ENCODE results near the gene RETN. TPM values are rescaled to one million over a fixed set of nuclear protein-coding genes. Genes with fewer than 3 reads are reported as not detected.

The RETN gene
- total and polyA plus RNA-seq, 2 of the 8 experiments (the other 6 are each of a cell fraction or from before 2014, with no cell fraction given): not detected

DNA sequence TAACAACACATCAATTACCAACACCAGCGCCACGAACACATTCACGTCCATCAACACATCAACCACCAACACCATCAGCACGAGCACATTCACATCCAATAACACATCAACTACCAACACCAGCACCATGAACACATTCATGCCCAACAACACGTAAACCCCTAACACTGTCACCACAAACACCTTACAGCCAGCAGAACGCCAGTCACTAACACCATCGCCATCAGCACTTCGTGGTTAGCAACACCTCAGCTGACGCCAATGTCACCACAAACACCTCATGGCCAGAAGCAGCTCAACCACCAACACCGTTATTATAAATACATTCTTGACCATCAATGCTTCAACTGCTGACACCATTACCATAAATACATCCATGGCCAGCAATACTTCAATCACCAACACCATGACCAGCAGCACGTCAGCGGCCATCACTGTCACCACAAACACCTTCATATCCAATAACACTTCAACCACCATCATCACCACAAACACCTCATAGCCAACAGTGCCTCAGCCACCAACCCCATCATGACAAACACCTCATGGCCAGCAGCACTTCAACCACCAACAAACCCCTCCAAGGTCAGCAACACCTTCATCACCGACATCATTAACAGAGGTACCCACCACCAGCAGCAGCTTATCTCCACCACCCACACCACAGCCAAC, 23.7 kb downstream of the RETN start (continued):
- TF ChIP-seq CHD7 (IDR thresholded peaks at IDR 0.05; ENCODE audit: insufficient replicate concordance, low read length): no peak
- TF ChIP-seq CBX8 (IDR thresholded peaks at IDR 0.05; ENCODE audit: borderline replicate concordance, low read depth, low read length): no peak
- TF ChIP-seq RAD21 (IDR thresholded peaks at IDR 0.05 in 1 of 2, conservative IDR thresholded peaks at IDR 0.05 in 1 of 2; ENCODE audit: low read depth in 2 of 2, low read length in 2 of 2): no peak
- TF ChIP-seq GABPA (IDR thresholded peaks at IDR 0.05; ENCODE audit: borderline replicate concordance, insufficient read depth, low read length): no peak
- TF ChIP-seq YY1 (IDR thresholded peaks at IDR 0.05; ENCODE audit: low read depth, low read length): no peak
- TF ChIP-seq TCF12 (IDR thresholded peaks at IDR 0.05; ENCODE audit: low read depth, low read length): no peak
- TF ChIP-seq BACH1 (IDR thresholded peaks at IDR 0.05; ENCODE audit: low read length): no peak
- no peak for TF ChIP-seq ZNF274 (IDR thresholded peaks at IDR 0.05; ENCODE audit: borderline replicate concordance, extremely low read depth, low read length)
- TF ChIP-seq JUN (IDR thresholded peaks at IDR 0.05; ENCODE audit: low read depth, low read length): no peak
- no peak for TF ChIP-seq GTF2F1 (IDR thresholded peaks at IDR 0.05; ENCODE audit: borderline replicate concordance, low read depth, low read length)

Data from H1 (cell line).